Endothelial cell of hepatic sinusoid (primary cell): ENCODE data around the gene MRPL52.
"Not testable (repeated sequence)": the region's sequence is repeated elsewhere in the genome, so short reads cannot be mapped to it uniquely, and the experiment has no call there.

Experiments
- in situ Hi-C: cut with HindIII; loops from 2 replicates; pipeline ENCODE4 v1.10.0; 2017; ENCODE audit warnings: low sequenced_read_pairs

The MRPL52 gene

GRCh38 chr14:22829661-22830442 is at the start of gene MRPL52:
TSS of gene MRPL52 (plus strand) at chr14:22829887. CDS start at chr14:22829913, 26 bp downstream.
- in situ Hi-C loops: no loop called here

DNA sequence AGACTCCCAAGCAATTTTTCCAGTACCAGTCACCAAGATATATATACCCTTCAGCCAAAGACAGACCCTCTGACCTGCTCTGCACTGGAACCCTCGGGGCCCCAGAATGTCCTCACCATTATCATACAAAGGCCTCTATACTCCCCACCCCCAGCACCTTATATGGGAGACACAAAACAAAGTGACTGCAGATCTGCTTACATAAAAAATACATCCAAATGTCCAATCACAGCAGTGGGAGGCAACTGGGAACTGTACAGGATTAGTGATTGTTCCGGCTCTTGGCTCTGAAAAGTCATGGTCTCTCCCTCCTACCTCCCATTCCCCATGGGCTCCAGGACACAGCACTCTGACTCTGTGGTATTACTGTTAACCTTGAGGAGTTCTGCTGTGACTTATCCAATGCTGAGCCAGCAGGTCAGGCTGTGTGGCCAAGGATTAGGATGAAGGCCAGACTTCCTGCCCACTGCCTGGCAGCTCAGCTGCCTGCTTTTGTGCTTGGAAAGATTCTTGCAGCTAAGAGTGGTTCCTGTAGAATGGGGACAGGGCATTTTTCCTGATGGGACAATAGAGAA is 49.5 kb upstream of the MRPL52 start:
- in situ Hi-C loops: no loop called here

- in situ Hi-C loops: no loop called here
Measured at GRCh38 chr14:22780941-22781300, 48.8 kb upstream of the MRPL52 start.

- in situ Hi-C loops: no loop called here
Measured at GRCh38 chr14:22781301-22781991, 48.2 kb upstream of the MRPL52 start.

- in situ Hi-C loops: no loop called here
Measured at GRCh38 chr14:22786685-22787084, 43.0 kb upstream of the MRPL52 start.

- in situ Hi-C loops: no loop called here
Measured at GRCh38 chr14:22791301-22791700, 38.4 kb upstream of the MRPL52 start.

GRCh38 chr14:22792158-22792557 is 37.5 kb upstream of the MRPL52 start:
- in situ Hi-C loops: no loop called here

- in situ Hi-C loops: not testable (repeated sequence)
Measured at GRCh38 chr14:22793550-22793949, 36.1 kb upstream of the MRPL52 start.

- in situ Hi-C loops: no loop called here
Measured at GRCh38 chr14:22793976-22794375, 35.7 kb upstream of the MRPL52 start.

- in situ Hi-C loops: no loop called here
Measured at GRCh38 chr14:22794551-22794951, 35.1 kb upstream of the MRPL52 start.

DNA sequence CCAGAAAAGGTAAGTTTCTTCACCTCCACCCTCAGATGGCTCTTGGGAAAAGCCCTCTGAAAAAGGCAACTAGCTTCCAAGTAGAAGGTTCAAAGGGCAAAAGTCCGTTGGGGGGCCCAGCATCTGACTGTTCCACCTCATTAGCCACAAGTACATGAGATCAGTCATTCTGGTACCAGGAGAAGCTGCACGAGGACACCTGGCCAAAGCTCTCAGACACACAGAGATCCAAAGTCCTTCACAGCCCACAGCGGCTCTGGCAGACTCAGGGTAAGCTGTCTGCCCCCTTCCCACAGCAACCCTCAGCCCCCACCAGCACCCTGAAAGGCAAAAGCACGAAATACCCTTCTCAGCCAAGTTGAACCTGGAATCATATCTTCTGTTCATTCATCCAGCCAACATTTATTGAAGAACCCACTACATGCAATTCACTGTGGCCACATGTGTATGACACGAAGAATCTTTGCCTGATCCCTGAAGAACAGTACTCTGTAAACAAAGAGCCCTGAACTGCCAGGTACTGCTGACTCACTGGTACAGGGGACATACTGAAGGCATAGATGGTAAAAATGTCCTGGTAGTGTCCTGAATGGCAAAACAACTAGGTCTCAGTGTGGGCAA is 33.5 kb upstream of the MRPL52 start:
- in situ Hi-C loops: no loop called here

DNA sequence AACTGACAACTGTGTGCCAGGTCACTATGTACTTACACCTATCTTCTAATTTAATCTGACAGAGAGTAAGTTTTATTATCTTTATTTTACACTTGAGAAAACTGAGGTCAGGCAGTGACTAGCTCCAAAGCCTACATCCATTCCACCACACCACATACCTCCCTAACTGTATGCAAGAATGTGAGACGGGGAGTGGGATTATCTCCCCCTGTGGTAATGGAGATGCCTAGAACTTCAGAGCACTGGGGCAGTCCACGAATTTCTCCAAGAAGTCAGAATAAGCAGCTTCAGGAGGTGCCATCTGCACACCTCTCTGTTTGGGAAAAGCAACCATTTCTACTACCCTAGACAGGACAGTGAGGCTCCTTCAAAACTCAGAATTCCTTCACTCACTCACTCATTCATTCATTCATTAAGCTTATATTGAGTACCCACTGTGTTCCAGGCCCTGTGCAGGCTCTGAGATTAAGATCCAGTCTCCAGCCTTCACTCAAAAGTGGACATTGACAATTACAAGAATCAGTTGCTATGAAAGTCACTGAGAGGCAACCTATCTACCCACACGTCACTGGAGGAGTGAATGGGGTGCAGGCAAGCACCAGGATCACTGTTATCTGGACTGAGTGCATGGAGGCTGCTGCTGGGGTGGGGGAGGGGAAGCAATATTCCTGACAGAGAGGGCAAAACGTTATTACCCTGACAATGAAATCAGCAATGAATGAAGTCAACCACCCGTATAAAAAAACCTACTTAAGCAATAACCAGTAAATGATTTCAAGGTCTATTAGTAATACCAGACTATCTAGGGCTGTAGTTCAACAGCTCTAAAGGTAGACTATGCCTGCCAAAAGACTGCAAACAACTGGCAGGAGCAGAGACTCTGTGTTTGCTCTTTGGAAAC is 32.4 kb upstream of the MRPL52 start:
- in situ Hi-C loops: no loop called here

DNA sequence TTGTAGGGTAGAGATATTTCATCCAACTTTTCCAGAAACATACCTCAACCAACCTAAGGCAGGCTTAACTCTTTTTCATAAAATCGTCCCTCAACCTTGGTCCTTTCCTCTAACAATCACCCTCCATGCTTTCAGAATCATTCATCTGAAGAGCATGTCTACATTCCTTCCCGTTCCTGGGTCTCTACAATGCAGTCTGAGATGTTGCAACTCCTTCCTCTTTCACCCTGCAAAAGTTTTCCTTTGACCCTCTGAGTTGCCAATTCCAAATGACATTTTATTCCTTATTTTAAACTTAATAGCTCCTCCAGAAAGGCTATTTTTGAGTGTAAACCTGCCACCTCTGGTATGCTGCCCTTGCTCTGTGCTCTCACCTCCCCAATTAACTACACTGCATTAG is 31.2 kb upstream of the MRPL52 start:
- in situ Hi-C loops: no loop called here

GRCh38 chr14:22800346-22800745 is 29.3 kb upstream of the MRPL52 start:
- in situ Hi-C loops: no loop called here

GRCh38 chr14:22801716-22802115 is 28.0 kb upstream of the MRPL52 start:
- in situ Hi-C loops: no loop called here

DNA sequence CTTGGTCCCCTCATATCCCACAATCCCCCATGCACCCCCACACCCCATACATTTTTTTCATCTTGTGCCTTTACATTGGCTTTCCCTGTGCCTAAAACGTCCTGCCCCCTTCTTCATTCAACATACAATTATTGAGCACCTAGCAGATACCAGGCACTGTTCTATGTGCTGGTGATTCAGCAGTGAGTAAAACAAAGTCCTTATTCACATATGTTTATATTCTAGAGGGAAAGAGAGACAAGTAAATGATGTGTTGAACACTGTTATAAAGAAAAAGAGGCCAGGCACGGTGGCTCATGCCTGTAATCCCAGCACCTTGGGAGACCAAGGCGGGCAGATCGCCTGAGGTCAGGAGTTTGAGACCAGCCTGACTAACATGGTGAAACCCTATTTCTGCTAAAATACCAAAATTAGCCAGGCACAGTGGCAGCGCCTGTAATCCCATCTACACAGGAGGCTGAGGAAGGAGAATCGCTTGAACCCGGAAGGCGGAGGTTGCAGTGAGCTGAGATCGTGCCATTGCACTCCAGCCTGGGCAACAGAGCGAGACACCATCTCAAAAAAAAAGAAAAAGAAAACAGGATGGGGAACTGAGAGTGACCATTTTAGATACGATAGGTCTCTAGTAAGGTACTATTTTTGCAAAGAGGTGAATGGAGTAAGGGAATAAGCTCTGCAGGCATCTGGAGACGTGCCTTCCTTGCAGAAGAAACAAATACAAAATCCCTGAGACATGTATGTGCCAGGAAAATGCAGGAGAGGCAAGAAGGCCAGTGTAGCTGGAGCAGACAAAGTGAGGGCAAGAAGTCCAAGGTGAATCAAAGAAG is 26.6 kb upstream of the MRPL52 start:
- in situ Hi-C loops: no loop called here

DNA sequence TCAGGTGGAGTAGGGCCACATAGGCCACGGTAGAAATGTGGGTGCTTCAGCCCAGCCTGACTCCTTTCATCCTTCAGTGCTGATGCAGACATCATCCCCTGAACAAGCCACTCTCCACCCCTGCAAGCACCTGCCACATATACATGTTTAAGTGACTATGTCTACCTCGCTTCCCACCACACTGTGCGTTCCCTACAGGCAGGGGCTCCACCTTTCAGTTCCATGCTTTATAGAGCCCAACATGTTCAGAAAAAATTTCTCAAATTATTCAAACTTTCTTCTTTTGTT is 26.1 kb upstream of the MRPL52 start:
- in situ Hi-C loops: no loop called here

DNA sequence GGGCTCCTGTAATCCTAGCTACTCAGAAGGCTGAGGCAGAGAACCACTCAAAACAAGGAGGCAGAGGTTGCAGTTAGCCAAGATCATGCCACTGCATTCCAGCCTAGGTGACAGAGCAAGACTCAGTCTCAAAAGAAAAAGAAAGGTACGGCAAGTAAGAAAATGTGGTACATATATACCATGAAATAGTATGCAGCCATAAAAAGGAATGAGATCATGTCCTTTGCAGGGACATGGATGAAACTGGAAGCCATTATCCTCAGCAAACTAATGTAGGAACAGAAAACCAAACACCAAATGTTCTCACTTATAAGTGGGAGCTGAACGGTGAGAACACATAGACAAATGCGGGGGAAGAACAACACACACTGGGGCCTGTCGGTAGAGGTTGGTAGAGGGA is 24.5 kb upstream of the MRPL52 start:
- in situ Hi-C loops: not testable (repeated sequence)

GRCh38 chr14:22807432-22808087 is 22.1 kb upstream of the MRPL52 start:
- in situ Hi-C loops: no loop called here
